CD4-positive, alpha-beta T cell treated with Interleukin-17A for 1 hour (primary cell): ENCODE data around the gene AIFM3.
"Not testable (repeated sequence)": the region's sequence is repeated elsewhere in the genome, so short reads cannot be mapped to it uniquely, and the experiment has no call there.

ENCODE experiments used
- DNase-seq: peaks from one replicate; pipeline ENCODE4 v3.0.0-alpha.2; 2020

The AIFM3 gene, protein sequence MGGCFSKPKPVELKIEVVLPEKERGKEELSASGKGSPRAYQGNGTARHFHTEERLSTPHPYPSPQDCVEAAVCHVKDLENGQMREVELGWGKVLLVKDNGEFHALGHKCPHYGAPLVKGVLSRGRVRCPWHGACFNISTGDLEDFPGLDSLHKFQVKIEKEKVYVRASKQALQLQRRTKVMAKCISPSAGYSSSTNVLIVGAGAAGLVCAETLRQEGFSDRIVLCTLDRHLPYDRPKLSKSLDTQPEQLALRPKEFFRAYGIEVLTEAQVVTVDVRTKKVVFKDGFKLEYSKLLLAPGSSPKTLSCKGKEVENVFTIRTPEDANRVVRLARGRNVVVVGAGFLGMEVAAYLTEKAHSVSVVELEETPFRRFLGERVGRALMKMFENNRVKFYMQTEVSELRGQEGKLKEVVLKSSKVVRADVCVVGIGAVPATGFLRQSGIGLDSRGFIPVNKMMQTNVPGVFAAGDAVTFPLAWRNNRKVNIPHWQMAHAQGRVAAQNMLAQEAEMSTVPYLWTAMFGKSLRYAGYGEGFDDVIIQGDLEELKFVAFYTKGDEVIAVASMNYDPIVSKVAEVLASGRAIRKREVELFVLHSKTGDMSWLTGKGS

DNA sequence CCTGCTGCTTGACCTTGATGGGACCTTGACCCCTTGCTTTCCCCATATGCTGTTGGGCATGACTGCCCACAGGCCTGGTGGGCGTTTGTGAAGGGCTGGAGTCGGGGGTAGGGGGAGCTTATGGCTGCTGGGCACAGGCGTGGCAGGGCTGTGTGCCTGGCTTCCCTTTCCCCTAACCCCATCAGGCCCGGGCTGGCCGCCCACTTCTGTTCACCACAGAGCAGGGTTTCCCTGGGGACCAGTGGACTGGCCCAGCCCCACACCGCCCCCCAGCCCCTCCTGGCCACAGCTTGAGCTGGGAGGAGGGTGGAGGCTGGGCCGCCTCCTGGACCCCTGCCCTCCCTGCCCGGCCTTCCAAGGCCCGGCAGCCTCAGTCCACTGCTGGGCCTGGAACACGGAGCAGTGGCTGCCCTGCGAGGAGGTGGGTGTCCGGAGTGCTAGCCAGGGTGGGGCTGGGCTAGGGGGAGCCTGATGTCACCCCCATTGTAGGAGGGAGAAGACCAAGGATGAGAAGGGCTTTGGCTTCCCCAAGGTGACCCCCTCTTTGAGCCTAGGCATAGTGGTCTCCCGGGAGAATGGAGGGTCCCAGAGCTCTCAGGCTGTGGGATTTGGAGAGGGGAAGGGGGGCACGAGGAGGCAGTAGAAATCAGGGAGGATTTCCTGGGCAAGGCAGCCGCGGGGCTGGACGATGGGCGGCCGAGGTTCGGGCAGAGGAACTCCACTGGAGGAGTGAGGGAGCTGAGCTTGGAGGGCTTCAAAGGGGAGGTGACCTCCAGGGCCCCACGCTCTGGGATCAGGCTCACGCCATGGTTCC, at the start of gene AIFM3:
Gene AIFM3 (plus strand): TSS at position 373 of the 814 bp plus-strand sequence. CDS start 690 bp downstream, outside the sequence.
- no peak for DNase-seq

DNA sequence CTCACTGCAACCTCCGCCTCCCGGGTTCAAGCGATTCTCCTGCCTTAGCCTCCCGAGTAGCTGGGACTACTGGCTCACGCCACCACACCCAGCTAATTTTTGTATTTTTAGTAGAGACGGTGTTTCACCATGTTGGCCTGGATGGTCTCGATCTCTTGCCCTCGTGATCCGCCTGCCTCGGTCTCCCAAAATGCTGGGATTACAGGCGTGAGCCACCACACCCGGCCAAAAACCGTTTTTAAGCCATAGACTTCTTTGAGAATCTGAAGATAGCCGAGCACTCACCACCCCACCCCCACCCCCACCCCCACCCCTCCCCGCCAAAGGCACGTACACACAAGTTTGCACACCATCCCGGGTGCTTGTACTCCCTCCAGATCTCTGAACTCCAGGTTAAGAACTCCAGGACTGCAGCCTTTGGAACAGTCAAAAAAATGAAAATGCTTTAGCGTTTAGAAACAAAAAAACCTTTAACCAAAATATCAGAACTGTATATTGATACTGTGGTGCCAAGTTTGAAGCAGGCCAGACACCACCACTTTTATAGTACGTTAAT, 48.3 kb upstream of the AIFM3 start:
- no peak for DNase-seq

DNA sequence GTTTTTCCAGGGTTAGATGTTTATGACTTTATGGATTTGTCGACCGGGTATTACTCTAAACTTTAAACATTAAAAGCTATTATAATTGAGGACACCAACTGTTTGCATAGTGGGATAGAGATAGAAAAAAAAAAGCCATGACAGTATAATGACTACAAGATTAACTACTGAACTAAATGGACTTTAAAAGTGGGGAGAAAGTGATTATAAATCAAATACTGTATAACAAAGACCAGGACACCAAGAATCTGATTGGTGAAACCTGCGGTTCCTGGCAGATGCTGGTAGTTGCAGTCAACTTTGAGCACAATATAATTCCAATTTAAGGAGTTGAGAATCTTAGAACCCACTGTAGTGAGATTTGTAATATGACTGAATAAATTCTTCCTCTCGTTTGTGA, 47.3 kb upstream of the AIFM3 start:
- DNase-seq, result no peak

DNA sequence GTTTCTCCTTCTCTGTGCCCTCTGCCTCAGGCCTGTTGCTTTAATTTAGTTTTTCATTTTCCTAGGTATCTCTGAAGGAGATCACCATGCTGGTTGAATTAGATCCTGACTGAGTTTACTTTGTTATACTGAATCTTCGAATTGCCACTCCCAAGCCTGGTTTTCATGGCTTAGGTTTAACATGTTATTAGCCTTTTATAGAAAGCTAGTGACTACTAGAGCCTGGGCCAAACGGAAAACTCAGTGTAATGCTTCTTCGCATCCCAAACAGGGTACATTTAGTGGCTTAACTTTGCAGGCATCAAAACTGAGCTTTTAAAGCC, 46.2 kb upstream of the AIFM3 start:
- DNase-seq, result no peak

DNA sequence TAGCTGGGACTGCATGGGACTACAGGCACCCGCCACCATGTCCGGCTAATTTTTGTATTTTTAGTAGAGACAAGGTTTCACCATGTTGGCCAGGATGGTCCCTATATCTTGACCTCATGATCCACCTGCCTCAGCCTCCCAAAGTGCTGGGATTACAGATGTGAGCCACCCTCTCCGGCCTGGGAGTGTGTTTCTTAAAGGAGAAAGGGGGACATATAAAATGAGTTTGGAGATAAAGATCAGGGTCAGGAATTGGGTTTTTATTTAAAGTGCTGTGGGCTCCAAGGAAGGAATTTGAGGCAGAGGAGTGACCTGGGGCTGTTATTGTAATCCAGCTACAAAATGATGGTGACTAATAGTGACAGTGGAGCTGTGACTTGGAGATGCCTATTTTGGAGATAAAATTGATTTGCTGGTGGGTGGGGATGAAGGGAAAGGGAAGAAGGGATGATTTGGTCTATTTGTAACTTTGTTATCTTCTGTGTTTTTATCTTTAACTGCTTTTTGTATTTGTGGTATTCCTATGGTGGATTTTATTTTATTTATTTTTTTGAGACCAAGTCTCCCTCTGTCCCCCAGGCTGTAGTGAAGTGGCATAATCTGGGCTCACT, 44.8 kb upstream of the AIFM3 start:
- DNase-seq, result no peak

DNA sequence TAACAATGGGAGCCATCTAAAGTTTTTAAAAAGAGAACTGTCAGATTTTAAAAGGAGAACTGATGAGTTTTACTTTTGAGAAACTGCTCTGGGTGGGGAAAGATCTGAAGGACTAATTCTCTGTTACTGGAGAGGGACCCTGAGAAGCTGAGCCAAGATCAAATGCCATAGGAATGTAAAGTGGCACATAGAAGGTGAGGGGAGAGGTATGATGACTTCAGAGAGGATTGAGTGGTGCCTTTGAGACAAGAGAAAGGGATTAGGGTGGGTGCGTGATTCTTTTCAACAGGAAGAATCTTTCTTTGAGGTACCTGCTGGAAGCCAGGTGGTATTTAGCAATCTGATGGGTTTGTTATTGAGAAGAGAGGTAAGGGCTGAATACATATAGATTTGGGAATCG, 40.8 kb upstream of the AIFM3 start:
- no peak for DNase-seq

DNA sequence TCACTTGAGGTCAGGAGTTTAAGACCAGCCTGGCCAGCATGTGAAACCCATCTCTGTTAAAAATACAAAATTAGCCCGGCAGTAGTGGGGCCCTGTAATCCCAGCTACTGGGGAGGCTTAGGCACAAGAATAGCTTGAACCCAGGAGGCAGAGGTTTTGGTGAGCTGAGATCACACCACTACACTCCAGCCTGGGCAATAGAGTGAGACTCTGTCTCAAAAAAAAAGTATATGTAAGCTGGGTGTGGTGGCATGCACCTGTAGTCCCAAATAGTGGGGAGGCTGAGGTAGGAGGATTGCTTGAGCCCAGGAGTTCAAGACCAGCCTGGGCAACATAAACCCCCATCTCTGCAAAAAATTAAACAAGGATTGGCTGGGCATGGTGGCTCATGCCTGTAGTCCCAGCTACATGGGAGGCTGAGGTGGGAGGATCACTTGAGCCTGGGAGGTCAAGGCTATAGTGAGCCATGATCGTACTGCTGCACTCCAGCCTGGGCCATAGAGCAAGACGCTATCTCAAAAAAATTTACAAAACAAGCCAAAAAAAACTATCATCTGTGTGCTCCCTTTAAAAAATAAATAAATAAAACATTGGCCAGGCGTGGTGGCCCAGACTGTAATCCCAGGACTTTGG, 39.0 kb upstream of the AIFM3 start:
- no peak for DNase-seq

DNA sequence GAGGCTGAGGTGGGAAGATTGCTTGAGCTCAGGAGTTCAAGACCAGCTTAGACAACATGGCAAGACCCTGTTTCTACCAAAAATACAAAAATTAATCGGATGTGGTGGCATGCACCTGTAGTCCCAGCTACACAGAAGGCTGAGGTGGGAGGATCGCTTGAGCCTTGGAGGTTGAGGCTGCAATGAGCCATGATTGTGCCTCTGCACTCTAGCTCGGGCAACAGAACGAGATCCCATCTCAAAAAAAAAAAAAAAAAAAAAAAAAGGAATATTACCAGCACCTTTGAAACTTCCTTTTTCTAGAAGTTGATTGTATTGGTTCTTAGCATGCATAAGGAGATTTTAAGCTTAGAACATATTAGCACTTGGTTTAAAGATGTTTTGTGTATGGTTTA, 38.5 kb upstream of the AIFM3 start:
- DNase-seq, result no peak

DNA sequence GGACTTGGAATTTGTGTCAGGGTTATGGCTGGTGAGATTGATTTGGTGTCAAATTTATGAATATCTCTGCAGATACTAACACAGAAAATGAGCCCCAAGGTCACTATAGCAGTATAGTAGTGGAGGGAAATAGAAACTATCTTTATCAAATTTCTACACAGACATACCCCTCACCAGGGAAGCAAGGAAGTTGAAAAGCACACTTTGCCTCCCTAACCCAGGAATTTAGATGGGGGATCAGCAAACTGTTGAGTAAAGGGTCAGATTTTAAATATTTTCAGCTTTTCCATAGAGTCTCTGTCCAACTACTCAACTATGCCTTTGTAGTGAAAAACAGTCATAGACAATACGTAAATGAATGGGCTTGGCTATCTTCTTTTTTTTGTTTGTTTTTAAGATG, 37.1 kb upstream of the AIFM3 start:
- DNase-seq, result no peak

DNA sequence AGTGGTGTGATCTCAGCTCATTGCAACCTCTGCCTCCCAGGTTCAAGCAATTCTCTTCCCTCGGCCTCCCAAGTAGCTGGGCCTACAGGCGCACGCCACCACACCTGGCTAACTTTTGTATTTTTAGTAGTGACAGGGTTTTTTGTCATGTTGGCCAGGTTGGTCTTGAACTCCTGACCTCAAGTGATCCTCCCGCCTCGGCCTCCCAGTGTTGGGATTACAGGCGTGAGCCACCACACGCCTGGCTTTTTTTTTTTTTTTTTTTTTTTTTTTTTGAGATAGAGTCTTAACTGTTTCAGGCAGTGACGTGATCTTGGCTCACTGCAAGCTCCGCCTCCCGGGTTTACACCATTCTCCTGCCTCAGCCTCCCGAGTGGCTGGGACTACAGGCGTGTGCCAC, 36.6 kb upstream of the AIFM3 start:
- not testable (repeated sequence) for DNase-seq

DNA sequence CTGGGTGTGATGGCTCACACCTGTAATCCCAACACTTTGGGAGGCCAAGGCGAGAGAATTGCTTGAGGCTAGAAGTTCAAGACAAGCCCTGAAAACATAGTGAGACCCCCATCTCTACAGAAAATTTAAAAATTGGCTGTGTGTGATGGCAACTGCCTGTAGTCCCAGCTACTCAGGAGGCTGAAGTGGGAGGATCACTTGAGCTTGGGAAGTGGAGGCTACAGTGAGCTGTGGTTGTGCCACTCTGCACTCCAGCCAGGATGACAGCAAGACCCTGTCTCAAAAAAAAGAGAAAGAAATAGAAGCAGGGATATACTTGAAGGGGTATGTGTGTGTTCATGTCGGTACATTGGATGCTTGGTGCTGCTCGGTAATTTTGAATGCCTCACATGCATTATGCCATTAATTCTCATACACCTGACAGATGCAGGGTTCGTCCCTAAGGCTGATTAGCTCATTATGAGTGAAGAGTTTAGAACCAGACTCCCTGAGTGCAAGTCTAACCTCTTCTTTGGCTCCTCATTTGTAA, 35.9 kb upstream of the AIFM3 start:
- DNase-seq, result no peak

DNA sequence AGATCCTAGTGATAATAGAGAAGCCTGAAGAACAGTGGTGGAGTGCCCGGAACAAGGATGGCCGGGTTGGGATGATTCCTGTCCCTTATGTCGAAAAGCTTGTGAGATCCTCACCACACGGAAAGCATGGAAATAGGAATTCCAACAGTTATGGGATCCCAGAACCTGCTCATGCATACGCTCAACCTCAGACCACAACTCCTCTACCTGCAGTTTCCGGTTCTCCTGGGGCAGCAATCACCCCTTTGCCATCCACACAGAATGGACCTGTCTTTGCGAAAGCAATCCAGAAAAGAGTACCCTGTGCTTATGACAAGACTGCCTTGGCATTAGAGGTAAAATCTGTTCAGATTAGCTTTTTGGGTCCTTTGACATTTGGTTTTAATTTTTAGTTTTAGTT, 33.1 kb upstream of the AIFM3 start:
- DNase-seq, result no peak

DNA sequence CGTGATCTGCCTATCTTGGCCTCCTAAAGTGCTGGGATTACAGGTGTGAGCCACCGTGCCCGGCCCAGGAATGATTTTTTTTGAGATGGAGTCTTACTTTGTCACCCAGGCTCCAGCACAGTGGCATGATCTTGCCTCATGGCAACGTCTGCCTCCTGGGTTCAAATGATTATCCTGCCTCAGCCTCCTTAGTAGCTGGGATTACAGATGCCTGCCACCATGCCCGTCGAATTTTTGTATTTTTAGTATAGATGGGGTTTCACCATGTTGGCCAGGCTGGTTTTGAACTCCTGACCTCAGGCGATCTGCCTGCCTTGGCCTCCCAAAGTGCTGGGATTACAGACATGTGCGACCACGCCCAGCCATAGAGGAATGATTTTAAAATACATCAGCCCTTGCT, 32.0 kb upstream of the AIFM3 start:
- DNase-seq, result not testable (repeated sequence)

DNA sequence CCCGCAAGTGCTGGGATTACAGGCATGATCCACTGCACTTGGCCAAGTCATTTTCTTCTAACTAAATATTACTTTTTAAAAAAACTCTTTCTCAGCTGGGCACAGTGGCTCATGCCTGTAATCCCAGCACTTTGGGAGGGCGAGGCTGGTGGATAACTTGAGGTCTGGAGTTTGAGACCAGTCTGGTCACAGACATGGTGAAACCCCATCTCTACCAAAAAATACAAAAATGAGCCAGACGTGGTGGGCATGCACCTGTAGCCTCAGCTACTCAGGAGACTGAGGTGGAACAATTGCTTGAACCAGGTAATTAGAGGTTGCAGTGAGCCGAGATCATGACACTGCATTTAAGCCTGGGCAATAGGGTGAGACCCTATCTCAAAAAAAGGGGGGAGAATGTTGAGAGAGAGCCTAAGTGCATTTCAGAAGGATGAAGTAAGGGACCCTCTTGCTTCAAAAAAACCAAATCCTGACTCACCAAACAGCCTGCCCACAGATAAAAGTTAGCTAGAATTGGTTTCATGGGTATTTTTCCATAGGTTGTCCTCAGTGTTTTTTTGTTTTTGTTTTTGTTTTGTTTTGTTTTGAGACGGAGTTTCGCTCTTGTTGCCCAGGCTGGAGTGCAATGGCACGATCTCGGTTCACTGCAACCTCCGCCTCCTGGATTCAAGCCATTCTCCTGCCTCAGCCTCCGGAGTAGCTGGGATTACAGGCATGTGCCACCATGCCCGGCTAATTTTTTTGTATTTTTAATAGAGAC, 31.1 kb upstream of the AIFM3 start:
- not testable (repeated sequence) for DNase-seq

DNA sequence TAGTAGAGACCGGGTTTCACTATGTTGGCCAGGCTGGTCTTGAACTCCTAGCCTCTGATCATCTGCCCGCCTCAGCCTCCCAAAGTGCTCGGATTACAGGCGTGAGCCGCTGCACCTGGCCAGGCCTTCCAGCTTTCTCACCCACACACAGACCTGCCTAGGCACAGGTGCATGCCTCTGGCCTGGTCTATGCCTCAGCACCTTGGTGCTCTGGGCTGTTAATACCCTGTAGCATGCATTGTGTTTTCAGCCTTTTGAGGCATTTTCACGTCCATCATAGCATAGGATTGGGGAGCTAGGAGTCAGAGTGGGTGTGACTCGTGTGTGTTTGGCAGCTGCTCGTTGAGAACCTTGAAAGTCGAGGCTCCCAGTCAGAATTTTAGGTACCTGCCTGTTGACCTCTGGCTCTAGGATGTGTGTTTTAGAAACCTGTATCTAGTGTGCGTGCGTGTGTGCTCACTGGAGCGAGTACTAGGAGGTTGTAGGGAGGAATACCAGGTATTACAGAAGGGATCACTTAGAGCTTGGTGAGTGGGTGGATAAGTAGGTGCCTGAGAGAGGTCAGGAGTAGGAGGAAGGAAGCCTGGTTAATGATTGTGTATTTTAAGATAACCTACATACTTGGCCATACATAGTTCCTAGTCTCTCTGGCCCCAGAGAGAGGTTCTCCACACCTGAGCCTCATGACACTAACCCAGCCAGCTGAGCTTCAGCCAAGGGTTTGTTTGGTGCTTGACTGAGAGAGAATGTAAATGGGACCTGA, 29.8 kb upstream of the AIFM3 start:
- no peak for DNase-seq

DNA sequence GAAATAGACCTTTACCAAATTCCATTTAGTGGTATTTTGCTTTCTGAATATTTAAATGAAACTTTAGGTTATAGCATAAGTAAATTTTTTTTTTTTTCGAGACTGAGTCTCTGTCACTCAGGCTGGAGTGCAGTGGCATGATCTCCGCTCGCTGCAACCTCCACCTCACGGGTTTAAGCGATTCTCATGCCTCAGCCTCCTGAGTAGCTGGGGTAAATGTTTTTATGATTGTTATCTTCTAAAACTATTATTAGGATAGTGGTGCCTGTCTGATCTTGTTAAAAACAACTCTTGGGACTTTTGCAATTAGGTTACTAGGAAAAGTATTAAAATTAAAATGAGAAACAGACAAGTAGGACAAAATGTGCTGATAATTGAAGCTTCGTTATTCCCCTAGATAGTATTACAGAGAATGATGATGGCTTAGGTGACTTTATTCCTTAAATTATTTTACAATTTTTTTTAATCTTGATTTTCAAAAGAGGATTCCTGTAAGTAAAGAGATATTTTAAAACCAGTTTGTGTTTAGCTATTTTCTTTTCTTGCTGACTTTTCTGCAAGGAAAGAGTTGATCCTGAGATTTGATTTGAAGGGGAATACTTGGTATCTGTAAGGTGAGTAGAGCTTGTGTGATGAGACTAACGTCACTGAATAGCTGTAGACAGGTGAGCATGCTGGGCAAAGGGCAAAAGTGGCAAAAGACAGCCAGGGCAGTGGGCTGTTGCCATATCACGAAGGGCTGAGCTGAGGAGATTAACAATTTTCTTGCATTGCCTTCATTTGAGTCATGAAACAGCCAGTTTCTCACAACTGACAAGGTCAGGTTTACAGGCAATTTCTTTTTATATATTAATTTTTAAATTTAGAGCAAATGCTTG, 29.0 kb upstream of the AIFM3 start:
- DNase-seq, result no peak

DNA sequence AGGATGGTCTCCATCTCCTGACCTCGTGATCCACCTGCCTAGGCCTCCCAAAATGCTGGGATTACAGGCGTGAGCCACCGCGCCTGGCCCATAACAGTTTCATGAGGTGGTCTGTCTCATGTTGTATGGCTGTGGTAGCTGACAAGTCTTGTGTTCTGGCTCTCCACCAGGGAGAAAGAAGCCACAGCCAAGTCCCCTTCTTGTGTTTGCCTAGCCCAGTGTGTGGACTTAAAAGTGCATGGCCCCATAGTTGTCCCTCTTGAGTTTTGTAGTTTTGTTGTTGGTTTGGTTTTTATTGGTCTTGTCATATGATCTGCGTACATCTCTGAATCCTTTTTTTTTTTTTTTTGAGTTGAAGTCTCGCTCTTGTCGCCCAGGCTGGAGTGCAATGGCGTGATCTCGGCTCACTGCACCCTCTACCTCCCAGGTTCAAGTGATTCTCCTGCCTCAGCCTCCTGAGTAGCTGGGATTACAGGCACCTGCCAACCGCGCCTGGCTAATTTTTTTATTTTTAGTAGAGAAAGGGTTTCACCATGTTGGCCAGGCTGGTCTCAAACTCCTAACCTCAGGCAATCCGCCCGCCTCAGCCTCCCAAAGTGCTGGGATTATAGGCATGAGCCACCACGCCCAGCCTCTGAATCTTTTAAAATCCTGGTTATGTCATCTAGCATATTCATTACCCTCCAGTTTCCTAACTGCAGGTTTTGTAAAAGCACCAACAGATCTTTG, 27.4 kb upstream of the AIFM3 start:
- DNase-seq, result not testable (repeated sequence)

DNA sequence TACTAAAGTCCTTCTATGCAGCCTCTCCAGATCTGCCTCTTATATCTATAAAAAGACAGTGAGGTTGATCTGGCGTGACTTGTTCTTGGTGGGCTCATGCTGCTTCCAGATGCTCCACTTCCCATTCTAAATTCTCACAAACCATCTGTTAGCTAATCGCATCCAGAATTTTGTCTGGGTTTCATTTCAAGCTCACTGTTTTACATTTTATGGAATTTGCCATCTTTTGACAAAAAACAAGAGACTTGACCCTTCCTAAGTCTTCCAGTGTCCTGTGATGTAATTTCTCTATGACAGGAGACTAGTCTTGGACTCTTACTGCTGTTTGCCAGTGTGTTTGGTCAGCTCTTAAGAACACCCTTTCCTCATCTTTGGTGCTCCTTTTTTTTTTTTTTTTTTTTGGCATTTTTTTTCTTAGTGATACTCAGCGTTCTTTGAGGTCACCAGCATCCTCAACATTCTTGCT, 26.8 kb upstream of the AIFM3 start:
- DNase-seq, result no peak

DNA sequence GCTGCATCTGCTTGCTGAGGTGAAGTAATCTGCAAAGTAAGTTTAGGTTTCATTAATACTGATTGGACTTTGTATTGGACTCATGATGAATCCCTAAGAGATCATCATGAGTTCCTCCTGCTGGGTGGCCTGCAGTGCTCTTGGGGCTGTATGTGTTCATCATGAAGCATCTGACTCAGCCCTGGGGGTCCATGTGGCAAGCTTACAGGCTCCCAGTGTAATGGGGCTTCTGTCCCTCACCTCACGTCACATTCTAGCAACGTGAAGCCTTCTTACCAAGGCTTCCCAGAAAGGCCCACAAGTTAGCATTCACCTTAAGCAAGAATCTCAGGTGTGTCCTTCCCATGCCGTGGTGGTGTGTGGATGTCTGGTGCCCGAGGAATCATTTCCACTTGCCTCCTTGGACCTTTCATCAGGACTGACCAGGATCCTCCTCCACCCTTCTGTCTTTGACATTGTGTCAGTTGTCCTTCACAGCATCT, 26.1 kb upstream of the AIFM3 start:
- DNase-seq, result no peak
